GM18498 (cell line): ENCODE data around the gene CTSZ.
"Not testable (repeated sequence)": the region's sequence is repeated elsewhere in the genome, so short reads cannot be mapped to it uniquely, and the experiment has no call there.

Source experiments
- ATAC-seq: cut with Tn5 transposase; IDR thresholded peaks from one replicate; pipeline ENCODE4 v1.9.1; 2021; ENCODE audit warnings: mild to moderate bottlenecking, moderate library complexity; ENCODE audit not compliant: unreplicated experiment

The CTSZ gene

GRCh38 chr20:59001068-59001448 is 6.0 kb downstream of the CTSZ start:
- no peak for ATAC-seq

DNA sequence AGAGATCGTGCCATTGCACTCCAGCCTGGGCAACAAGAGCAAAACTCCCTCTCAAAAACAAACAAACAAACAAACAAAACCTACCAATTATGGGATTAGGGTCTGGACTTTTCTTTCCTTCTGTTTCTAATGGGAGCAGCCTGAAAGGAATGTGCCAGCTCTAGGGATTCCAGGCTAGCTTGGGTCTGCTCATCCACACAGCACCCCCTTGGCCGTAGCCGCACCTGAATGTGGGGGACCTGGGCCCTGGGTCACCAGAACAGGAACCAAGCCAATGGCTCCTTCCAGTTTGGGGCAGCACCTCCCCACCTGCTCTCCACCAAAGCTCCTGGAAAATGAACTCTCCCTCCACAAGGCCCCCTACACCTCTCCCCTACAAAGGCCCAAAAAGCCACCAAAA is 6.7 kb downstream of the CTSZ start:
- no peak for ATAC-seq

GRCh38 chr20:58998656-58999055 is 8.4 kb downstream of the CTSZ start:
- no peak for ATAC-seq

DNA sequence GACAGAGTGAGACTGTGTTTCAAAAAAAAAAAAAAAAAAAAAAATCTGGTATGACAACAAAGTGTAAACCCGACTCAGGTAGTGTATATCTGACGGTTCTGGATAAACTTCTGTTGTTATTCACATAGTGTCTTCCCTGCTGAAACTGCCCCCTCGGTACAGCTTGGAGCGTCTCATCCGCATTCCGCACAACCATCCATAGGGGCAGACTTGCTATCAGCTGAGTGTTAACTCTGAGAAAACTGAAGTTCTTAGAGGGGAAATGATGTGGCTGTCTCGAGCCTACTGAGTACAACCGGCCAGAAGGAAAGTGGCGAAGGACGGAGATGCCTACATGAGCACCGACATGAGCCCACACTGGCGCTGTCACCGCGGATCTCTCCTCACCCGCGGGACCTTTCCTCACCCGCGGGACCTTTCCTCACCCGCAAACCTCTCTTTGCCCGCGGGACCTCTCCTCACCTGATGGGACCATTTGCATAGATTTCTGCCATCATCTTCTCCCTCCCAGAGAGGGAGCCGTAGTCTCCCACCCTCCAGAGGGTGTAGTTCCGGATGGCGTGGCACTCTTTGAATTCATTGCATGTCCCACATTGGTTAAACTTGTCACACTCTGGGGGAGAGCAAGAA is 9.8 kb downstream of the CTSZ start:
- ATAC-seq = no peak

GRCh38 chr20:58996226-58996611 is 10.8 kb downstream of the CTSZ start:
- ATAC-seq = no peak

GRCh38 chr20:58995461-58996225 is 11.4 kb downstream of the CTSZ start:
- no peak for ATAC-seq

GRCh38 chr20:58994390-58995159 is 12.5 kb downstream of the CTSZ start:
- no peak for ATAC-seq

DNA sequence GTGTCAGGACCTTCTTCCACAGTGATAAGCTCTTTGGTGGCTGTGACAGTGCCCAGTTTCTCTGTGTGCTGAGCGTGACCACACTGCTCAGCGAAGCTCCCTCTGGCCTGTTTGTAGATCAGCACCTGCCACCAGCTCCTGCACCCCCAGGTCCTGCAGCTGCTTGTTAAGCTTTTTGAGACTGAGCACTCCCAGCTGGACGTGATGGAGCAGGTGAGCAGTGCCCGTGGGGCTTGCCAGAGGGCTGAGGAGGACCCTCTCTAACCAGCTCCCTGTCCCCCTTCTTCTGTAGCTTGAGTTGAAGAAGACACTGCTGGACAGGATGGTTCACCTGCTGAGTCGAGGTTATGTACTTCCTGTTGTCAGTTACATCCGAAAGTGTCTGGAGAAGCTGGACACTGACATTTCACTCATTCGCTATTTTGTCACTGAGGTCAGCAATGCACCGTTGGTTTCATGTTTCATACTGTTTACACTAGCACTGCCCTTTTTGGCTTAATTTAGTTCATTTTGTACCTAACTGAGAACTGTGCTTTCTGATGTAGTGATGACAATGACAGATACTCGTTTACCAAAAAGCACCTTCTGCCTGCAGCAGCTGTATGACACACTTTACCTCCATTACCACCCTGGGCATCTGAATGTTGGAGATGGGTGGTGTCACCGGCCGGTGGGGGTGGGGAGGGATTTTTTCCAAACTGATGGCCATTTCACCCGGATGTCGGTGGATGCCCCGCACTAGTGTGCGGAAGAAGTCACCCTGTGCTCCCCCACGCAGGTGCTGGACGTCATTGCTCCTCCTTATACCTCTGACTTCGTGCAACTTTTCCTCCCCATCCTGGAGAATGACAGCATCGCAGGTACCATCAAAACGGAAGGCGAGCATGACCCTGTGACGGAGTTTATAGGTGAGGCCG is 13.5 kb downstream of the CTSZ start:
- no peak for ATAC-seq

GRCh38 chr20:58992911-58993310 is 14.1 kb downstream of the CTSZ start:
- no peak for ATAC-seq

- ATAC-seq = no peak
Measured at GRCh38 chr20:58991715-58992114, 15.3 kb downstream of the CTSZ start.

DNA sequence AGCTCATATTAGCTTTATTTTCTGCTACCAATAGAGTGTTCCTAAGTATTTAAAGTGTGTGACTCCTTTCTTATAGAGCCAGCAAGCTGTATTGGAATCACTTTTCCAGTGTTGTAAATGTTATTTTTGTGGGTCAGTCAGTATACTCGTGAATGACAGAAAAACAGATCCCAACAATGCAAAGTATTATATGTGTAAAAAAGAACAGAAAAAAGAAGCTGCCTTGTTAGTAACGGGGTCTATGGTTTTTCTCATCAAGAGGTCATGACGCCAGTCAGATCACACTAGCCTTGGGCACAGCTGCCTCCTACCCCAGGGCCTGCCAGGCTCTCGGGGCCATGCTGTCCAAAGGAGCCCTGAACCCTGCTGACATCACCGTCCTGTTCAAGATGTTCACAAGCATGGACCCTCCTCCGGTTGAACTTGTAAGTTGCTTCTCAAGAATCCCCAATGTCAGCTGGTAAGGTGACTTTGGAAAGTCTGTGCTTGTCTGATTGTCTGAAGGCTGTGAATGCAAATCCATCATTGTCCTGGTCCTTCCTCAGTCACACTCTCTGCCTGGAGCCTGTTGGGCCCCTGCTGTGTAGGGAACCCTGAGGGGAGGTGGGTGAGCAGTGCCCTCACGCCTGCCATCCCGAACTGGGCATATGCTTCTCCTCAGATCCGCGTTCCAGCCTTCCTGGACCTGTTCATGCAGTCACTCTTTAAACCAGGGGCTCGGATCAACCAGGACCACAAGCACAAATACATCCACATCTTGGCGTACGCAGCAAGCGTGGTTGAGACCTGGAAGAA is 16.2 kb downstream of the CTSZ start:
- no peak for ATAC-seq

DNA sequence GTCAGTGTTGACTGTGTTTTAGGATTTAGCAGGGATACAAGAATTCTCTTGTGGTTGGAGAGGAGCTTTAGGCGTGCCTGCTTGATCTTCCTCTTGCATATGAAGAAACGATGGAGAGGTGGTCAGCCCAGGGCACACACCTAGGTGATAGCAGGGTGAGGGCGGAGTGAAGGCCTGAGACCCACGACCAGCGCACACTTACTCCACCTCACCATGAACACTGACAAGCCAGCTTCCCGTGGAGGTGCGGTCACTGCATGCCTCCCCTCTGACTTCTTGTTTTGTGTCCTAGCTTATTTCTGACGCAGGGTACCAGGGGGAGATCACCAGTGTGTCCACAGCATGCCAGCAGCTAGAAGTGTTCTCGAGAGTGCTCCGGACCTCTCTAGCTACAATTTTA is 17.9 kb downstream of the CTSZ start:
- no peak for ATAC-seq

DNA sequence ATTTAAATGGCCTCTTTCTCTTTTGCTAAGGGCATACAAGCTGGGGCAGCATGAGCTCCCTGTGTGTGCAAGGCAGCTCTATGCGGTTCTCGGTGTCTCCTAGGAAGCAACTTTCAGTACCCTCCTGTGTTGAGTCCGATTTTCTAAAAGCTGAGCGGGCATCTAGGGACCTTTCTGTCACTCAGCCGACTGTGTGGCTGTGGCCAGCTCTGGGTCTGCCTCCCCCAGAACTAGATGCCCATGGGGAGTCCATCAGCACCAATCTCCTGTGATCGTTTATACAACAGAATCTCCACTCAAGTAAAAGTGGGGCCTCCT is 18.5 kb downstream of the CTSZ start:
- ATAC-seq = no peak

DNA sequence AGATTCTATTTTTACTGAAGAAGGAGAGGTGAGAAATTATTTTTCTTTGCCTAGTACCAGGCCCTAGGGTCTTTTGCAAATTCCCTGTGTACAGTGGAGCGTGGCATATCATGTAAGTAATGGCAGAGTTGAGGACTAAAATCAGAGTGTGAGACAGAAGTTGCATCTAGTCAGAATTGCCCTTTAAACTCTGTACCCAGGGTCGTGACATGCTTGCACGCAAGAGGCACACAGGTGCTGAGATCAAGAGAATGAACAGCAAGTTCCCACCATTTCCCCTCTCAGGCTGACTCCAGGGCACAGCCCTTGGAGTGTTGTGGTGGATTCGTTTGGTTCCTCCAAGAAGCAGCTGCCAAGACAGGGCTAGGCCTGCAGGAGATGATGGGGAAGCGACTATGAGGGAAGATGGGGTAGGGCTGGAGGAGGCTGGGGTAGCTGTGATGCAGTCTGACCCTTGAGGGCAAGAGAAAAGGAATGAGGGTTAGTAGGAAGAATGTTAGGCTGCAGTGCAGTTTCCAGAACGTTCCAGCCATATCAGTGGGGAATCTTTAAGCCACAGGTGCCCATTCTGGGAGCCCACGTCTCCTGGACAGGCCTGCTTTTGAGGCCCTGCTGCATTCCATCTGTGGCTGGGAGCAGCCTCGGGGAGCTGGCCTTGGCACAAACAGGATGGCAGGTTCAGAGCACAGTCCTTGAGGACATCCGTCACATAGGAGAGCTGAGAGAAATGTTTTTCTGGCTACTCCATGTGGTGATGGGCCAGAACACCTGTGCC is 19.1 kb downstream of the CTSZ start:
- no peak for ATAC-seq

DNA sequence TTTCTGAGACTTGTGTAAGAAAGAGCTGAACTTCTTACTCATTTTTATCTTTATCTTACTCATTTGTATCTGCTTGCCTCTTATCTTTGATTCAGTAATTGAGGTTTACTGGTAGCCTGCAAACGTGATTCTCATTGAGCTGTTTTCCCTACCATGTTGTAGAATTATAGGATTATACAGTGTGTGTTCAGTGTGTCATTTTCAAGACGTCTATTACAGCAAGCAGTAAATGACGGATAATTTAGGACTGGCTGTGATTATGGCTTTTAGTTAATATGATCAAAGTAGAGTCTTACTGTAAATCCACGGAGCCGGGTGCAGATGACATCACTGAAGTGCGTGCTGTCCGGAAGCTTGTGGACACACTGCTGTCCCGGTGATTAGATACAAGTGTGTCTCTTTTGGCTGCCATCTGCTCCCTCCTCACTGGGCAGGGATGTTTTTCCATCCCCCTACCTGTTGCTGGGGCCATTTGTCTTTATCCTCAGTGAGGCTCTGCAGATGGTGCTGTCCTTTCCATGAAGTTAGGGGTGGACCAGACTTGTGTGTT is 20.0 kb downstream of the CTSZ start:
- no peak for ATAC-seq

- no peak for ATAC-seq
Measured at GRCh38 chr20:58986286-58986967, 20.6 kb downstream of the CTSZ start.

DNA sequence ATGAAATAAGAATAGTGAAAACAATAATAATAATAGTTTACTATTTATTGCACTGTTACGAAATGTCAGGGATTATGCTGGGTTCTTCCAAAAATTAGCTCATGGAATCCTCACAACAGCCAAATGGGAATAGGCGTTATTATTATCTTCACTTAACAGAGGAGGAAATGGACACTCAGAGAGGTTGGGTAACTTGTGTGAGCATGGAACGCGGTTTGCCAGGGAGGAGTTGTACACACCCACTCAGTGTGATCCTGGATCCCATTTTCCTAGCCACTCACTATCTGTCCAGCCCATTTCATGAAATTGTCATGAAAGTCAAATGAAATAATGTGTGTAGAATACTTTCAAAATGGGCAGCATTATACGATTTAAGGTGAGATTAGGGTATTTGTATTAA is 21.4 kb downstream of the CTSZ start:
- no peak for ATAC-seq

GRCh38 chr20:58984691-58985090 is 22.4 kb downstream of the CTSZ start:
- no peak for ATAC-seq

DNA sequence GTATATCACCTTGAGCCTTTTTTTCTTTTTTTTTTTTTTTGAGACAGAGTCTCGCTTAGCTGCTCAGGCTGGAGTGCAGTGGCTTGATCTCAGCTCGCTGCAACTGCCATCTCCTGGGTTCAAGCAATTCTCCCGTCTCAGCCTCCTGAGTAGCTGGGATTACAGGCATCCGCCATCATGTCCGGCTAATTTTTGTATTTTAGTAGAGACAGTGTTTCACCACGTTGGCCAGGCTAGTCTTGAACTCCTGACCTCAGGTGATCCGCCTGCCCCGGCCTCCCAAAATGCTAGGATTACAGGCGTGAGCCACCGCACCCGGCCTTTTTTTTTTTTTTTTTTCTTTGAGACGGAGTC is 24.0 kb downstream of the CTSZ start:
- not testable (repeated sequence) for ATAC-seq
